Tibial nerve (tissue), 4 donors: ENCODE data around the gene MRPS9.

Experiments
- CTCF ChIP-seq, 5 experiments: fragments of 200-600 bp in 3 of 5; fragments of 450-650 bp in 2 of 5; sonication (generic) in 3 of 5; IDR thresholded peaks; one replicate each; pipeline ENCODE4 v1.5.1; 2016 to 2019; ENCODE audit warnings: antibody characterized with exemption in 5 of 5, mild to moderate bottlenecking in 3 of 5, moderate library complexity in 2 of 5
- EP300 ChIP-seq, 2 donors: sonication (generic); formaldehyde crosslinking; IDR thresholded peaks; one replicate each; pipeline ENCODE4 v1.6.1; 2017; ENCODE audit warnings: antibody characterized with exemption in 2 of 2, mild to moderate bottlenecking in 1 of 2
- POLR2A ChIP-seq, 2 donors: fragments of 450-650 bp; IDR thresholded peaks; one replicate each; pipeline ENCODE4 v1.6.1; 2017; ENCODE audit warnings: antibody characterized with exemption in 2 of 2, mild to moderate bottlenecking in 2 of 2, moderate library complexity in 2 of 2

GRCh38 chr2:105072039-105072438 lies 34.2 kb downstream of the MRPS9 start:
- TF ChIP-seq EP300 (IDR thresholded peaks at IDR 0.05), result no peak
- no peak for TF ChIP-seq CTCF (IDR thresholded peaks at IDR 0.05)
- TF ChIP-seq POLR2A (IDR thresholded peaks at IDR 0.05), result no peak
